PC-9 (cell line): Measurements from ENCODE around the gene PRCP.

Experiments used
- CTCF ChIP-seq: fragments of 200-600 bp; sonication (generic); conservative IDR thresholded peaks from 2 replicates; pipeline ENCODE4 v1.6.1; 2017; ENCODE audit warnings: mixed run types, antibody characterized with exemption, mild to moderate bottlenecking, moderate library complexity
- EZH2 ChIP-seq: fragments of 200-600 bp; sonication (generic); IDR thresholded peaks from 2 replicates; pipeline ENCODE4 v1.8.0; 2017; ENCODE audit warnings: antibody characterized with exemption, low read depth

GRCh38 chr11:82832983-82833382, 67.2 kb downstream of the PRCP start:
- TF ChIP-seq CTCF (no peak), EZH2 (no peak)
